HG03439 (cell line): Measurements from ENCODE around the gene RPL35A.

Source experiments
- ATAC-seq: cut with Tn5 transposase; IDR thresholded peaks from one replicate; pipeline ENCODE4 v1.9.1; 2021; ENCODE audit warnings: mild to moderate bottlenecking, moderate library complexity; ENCODE audit not compliant: unreplicated experiment

RPL35A gene

GRCh38 chr3:197994736-197995135 lies 44.7 kb downstream of the RPL35A start:
- ATAC-seq: no peak

DNA sequence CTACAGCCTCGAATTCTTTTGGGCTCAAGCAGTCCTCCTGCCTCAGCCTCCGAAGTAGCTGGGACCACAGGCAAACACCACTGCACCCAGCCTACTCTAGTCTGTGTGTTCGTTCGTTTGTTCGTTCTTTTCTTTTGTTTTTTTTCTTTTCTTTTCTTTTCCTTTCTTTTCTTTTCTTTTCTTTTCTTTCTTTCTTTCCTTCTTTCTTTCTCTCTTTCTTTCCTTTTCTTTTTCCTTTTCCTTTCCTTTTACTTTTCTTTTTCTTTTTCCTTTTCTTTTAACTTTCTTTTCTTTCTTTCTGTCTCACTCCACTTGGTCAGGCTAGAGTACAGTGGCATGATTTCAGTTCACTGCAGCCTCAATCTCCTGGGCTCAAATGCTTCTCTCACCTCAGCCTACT lies 46.9 kb downstream of the RPL35A start:
- no peak for ATAC-seq

GRCh38 chr3:197997936-197998335 lies 47.9 kb downstream of the RPL35A start:
- ATAC-seq: no peak
